Right atrium auricular region (tissue), 2 donors: Measurements from ENCODE around the gene KLHL14. TPM values are rescaled to one million over a fixed set of nuclear protein-coding genes. Genes with fewer than 3 reads are reported as not detected.

ENCODE experiments used
- DNase-seq: peaks from one replicate; pipeline ENCODE4 v3.0.0-alpha.2; 2019; ENCODE audit warnings: low spot score
- H3K27ac ChIP-seq, 2 donors: fragments of 200-600 bp; sonication (generic); 1 replicate in 1 of 2; 2 replicates in 1 of 2; pipeline ENCODE4 v1.5.1; 2016 to 2019
- H3K27me3 ChIP-seq, 2 donors: fragments of 200-600 bp; sonication (generic); one replicate each; pipeline versions ENCODE4 v1.5.1 to v1.6.0; 2017 to 2019
- H3K36me3 ChIP-seq: fragments of 200-600 bp; sonication (generic); one replicate; pipeline ENCODE4 v1.5.1; 2016
- H3K4me1 ChIP-seq, 2 donors: fragments of 200-600 bp; sonication (generic); one replicate each; pipeline versions ENCODE4 v1.5.1 to v1.6.0; 2017 to 2019
- H3K4me3 ChIP-seq, 2 donors: fragments of 200-600 bp; sonication (generic); 1 replicate in 1 of 2; 2 replicates in 1 of 2; pipeline ENCODE4 v1.5.1; 2017 to 2019; ENCODE audit warnings: mild to moderate bottlenecking in 1 of 2, moderate library complexity in 1 of 2
- H3K9me3 ChIP-seq, 2 donors: fragments of 200-600 bp; sonication (generic); one replicate each; pipeline ENCODE4 v1.5.1; 2019
- CTCF ChIP-seq, 2 donors: fragments of 200-600 bp; sonication (generic); IDR thresholded peaks; one replicate each; pipeline ENCODE4 v1.5.1; 2019; ENCODE audit warnings: antibody characterized with exemption in 2 of 2
- total RNA-seq, 2 donors: library from RNA; depleted of rRNA; stranded (reverse); fragments of >200 nt; gene quantifications; one replicate each; pipeline ENCODE4 v1.1.0, GENCODE V29; 2016

The KLHL14 gene
- total RNA-seq, 2 donors from 2014 or later = not detected

GRCh38 chr18:32629981-32630700 is 142.7 kb downstream of the KLHL14 start:
- Histone ChIP-seq H3K36me3 (no peaks in the 10 kb centered on the region), H3K27me3 (no peaks in the 10 kb centered on the region), H3K9me3 (no peaks in the 10 kb centered on the region), H3K4me1 (no peaks in the 10 kb centered on the region), H3K4me3 (no peak overlapping the region), H3K27ac (no peak overlapping the region)
- no peak for DNase-seq
- TF ChIP-seq CTCF (IDR thresholded peaks at IDR 0.05) = no peak

- no peak for TF ChIP-seq CTCF (IDR thresholded peaks at IDR 0.05)
- no peak overlapping the region for H3K27ac ChIP-seq
- no peaks in the 10 kb centered on the region for H3K27me3 ChIP-seq
- H3K4me1 ChIP-seq = no peaks in the 10 kb centered on the region
- H3K9me3 ChIP-seq = no peaks in the 10 kb centered on the region
- no peaks in the 10 kb centered on the region for H3K36me3 ChIP-seq
- no peak for DNase-seq
- H3K4me3 ChIP-seq = no peak overlapping the region
Measured at GRCh38 chr18:32629292-32629691, 143.5 kb downstream of the KLHL14 start.

DNA sequence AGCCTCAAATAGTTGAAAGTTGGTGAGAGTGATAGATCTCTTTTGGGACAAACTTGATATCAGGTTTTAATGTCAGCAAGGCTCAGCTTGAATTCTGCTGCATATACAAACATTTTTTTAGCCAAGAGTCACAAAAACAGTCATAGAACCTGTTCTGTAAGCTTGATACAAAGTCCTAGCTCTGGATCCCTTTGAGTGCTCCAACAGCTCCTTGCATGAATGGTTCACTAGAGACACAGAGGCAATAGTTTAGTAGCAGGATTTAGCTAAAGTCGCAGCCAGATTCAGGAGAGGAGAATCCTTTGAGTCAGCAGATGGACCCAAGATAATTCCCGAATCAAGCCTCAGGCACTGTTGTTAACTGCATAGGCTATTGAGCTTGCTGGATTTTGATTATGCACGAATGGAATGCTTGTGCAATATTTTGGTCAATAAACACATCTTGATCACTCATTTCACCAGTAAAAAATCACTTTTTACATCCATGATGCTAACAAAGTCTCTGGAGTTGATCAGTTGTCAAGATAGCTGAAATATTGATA is 148.6 kb downstream of the KLHL14 start:
- no peaks in the 10 kb centered on the region for H3K27me3 ChIP-seq
- no peaks in the 10 kb centered on the region for H3K4me1 ChIP-seq
- no peaks in the 10 kb centered on the region for H3K9me3 ChIP-seq
- no peak for DNase-seq
- no peak for TF ChIP-seq CTCF (IDR thresholded peaks at IDR 0.05)
- no peak overlapping the region for H3K4me3 ChIP-seq
- no peak overlapping the region for H3K27ac ChIP-seq
- H3K36me3 ChIP-seq = no peaks in the 10 kb centered on the region

- Histone ChIP-seq H3K27me3 (no peaks in the 10 kb centered on the region), H3K4me3 (no peak overlapping the region), H3K4me1 (no peaks in the 10 kb centered on the region), H3K9me3 (no peaks in the 10 kb centered on the region), H3K36me3 (no peaks in the 10 kb centered on the region), H3K27ac (no peak overlapping the region)
- no peak for TF ChIP-seq CTCF (IDR thresholded peaks at IDR 0.05)
- DNase-seq = no peak
Measured at GRCh38 chr18:32623563-32623962, 149.3 kb downstream of the KLHL14 start.
